ENCODE measurements around the gene STARD3. TPM values are rescaled to one million over a fixed set of nuclear protein-coding genes. Genes with fewer than 3 reads are reported as not detected.

The STARD3 gene
- total RNA-seq, 1 experiment from 2014 or later, result 75.3 TPM

- peak; percentile 30; the same call in 1 of the 2 replicates for TF ChIP-seq ARID4B (CRISPR knock-in tag; IDR thresholded peaks at IDR 0.05; ENCODE audit: borderline replicate concordance)
- peak; percentile 48; the same call in 1 of the 2 replicates for TF ChIP-seq MAX (CRISPR knock-in tag; IDR thresholded peaks at IDR 0.05)
- TF ChIP-seq GABPB1 (CRISPR knock-in tag; IDR thresholded peaks at IDR 0.05), result peak; percentile 62; the same call in 1 of the 2 replicates
- TF ChIP-seq NR2C2 (CRISPR knock-in tag; IDR thresholded peaks at IDR 0.05), result peak; percentile 86
- TF ChIP-seq ZNF263 (CRISPR knock-in tag; IDR thresholded peaks at IDR 0.05; ENCODE audit: low read depth), result no peak
- TF ChIP-seq IRF2 (CRISPR knock-in tag; IDR thresholded peaks at IDR 0.05; ENCODE audit: borderline replicate concordance, low read depth), result no peak
- no peak for TF ChIP-seq SOX15 (CRISPR knock-in tag; IDR thresholded peaks at IDR 0.05)
- peak; percentile 31; the same call in 1 of the 2 replicates for TF ChIP-seq ZBTB43 (CRISPR knock-in tag; IDR thresholded peaks at IDR 0.05)
- 0 out of 2 replicates have a peak, but pooled peaks have one; percentile 30 for TF ChIP-seq NFATC4 (CRISPR knock-in tag; IDR thresholded peaks at IDR 0.05)
Observed at GRCh38 chr17:39687546-39688474, 50.9 kb downstream of the STARD3 start, which contains the start of gene PGAP3 (continued).

GRCh38 chr17:39688475-39688835 is 51.5 kb downstream of the STARD3 start:
- no peak for ATAC-seq
- Mint-ChIP-seq H3K27me3 (ENCODE audit: low read depth) (no peaks in the 10 kb centered on the region), H3K36me3 (peaks cover 4% of the 10 kb centered on the region), H3K27ac (peak overlapping the region; percentile 93), H3K4me3 (peak overlapping the region; percentile 82), H3K4me1 (peaks cover 40% of the 10 kb centered on the region), H3K9me3 (no peaks in the 10 kb centered on the region)
- ChIA-PET POLR2A (interaction anchor here (0.7 to 2.8 kb wide), 11 partner anchors 8 to 227 kb away, joined by 3 to 25 read pairs (median 3); partner anchors contain the start of genes CDK12 and ERBB2), CTCF (interaction anchor here (0.7 to 3.1 kb wide), 17 partner anchors 8 to 112 kb away, joined by 3 to 29 read pairs (median 11); partner anchors contain the start of genes ERBB2 and MIEN1)
- no peak for DNase-seq (ENCODE audit: low spot score)
- TF ChIP-seq SP1 (CRISPR knock-in tag; conservative IDR thresholded peaks at IDR 0.05) (no peak), FOXJ3 (CRISPR knock-in tag; IDR thresholded peaks at IDR 0.05; ENCODE audit: borderline replicate concordance) (no peak), ZNF121 (CRISPR knock-in tag; IDR thresholded peaks at IDR 0.05) (no peak), E2F4 (CRISPR knock-in tag; IDR thresholded peaks at IDR 0.05; ENCODE audit: borderline replicate concordance, low read depth) (no peak), EMX1 (CRISPR knock-in tag; IDR thresholded peaks at IDR 0.05) (no peak), GABPB1 (CRISPR knock-in tag; IDR thresholded peaks at IDR 0.05) (no peak), ZBTB21 (CRISPR knock-in tag; IDR thresholded peaks at IDR 0.05; ENCODE audit: borderline replicate concordance) (no peak), CREM (CRISPR knock-in tag; IDR thresholded peaks at IDR 0.05) (no peak), ATF2 (CRISPR knock-in tag; IDR thresholded peaks at IDR 0.05; ENCODE audit: borderline replicate concordance, low read depth) (no peak), NFE2L1 (CRISPR knock-in tag; IDR thresholded peaks at IDR 0.05) (no peak), ZNF423 (CRISPR knock-in tag; IDR thresholded peaks at IDR 0.05) (no peak), NFATC4 (CRISPR knock-in tag; IDR thresholded peaks at IDR 0.05) (no peak), NFYB (CRISPR knock-in tag; conservative IDR thresholded peaks at IDR 0.05; ENCODE audit: low read depth) (no peak), OVOL2 (CRISPR knock-in tag; IDR thresholded peaks at IDR 0.05; ENCODE audit: borderline replicate concordance) (no peak)
